Sigmoid colon (tissue), 4 donors: ENCODE results near the gene UMODL1.

Experiments
- CTCF ChIP-seq, 4 experiments: fragments of 450-650 bp in 3 of 4; fragments of 200-600 bp in 1 of 4; IDR thresholded peaks; one replicate each; pipeline ENCODE4 v1.5.1; 2016 to 2019; ENCODE audit warnings: antibody characterized with exemption in 4 of 4, mild to moderate bottlenecking in 3 of 4, moderate library complexity in 2 of 4
- EP300 ChIP-seq, 4 donors: sonication (generic); formaldehyde crosslinking; IDR thresholded peaks; one replicate each; pipeline ENCODE4 v1.6.1; 2017; ENCODE audit warnings: antibody characterized with exemption in 4 of 4
- POLR2A ChIP-seq, 2 donors: fragments of 450-650 bp; IDR thresholded peaks; one replicate each; pipeline ENCODE4 v1.6.1; 2016; ENCODE audit warnings: antibody characterized with exemption in 2 of 2, mild to moderate bottlenecking in 2 of 2, moderate library complexity in 2 of 2

DNA sequence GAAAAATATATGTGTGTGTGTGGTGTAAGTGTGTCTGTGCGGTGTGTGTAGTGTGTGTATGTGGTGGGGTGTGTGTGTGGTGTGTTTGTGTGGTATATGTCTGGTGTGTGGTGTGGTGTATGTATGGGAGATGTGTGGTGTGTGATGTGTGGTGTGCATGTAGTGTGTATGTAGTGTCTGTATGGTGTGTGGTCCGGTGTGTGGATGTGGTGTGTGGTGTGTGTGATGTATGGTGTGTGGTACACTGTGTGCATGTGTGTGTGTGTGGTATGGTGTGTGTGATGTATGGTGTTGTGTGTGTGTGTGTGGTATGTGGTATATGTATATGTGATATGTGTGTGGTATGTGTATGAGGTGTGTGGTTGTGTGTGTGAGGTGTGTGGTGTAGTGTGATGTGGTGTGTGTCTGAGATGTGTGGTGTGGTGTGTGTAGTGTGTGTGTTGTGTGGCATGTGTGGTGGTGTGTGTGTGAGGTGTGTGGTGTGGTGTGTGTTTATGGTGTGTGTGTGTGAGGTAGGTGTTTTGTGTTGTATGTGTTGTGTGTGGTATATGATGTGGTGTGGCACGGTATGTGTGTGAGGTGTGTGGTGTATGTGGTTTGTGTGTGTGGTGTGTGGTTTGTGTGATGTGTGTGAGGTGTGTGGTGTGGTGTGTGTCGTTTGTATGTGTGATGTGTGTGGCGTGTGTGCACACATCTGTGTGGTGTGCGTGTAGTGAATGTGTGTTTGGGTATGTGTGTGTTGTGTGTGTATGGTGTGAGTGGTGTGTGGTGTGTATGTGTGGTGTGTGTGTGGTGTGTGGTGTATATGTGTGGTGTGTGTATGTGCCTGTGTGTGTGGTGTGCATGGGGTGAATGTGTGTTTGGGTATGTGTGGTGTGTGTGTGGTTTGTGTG is 112.5 kb downstream of the UMODL1 start:
- TF ChIP-seq POLR2A (IDR thresholded peaks at IDR 0.05) (no peak), CTCF (IDR thresholded peaks at IDR 0.05) (no peak), EP300 (IDR thresholded peaks at IDR 0.05) (no peak)
